SU-DHL-6 (cell line): ENCODE measurements around the gene ABCB9.

Experiments
- H2AFZ ChIP-seq: fragments of 200-600 bp; sonication (generic); 2 replicates; pipeline ENCODE4 v1.6.1; 2014; ENCODE audit warnings: low read depth, mild to moderate bottlenecking, moderate library complexity, mixed read lengths, antibody characterized with exemption, low read length; ENCODE audit not compliant: severe bottlenecking
- H3F3A ChIP-seq: fragments of 200-600 bp; shearing (Covaris generic); 2 replicates; pipeline ENCODE4 v1.6.0; 2016; ENCODE audit warnings: antibody characterized with exemption, mild to moderate bottlenecking; ENCODE audit not compliant: insufficient read depth
- H3K27ac ChIP-seq: fragments of 200-600 bp; sonication (generic); 2 replicates; pipeline ENCODE4 v1.5.1; 2016; ENCODE audit warnings: low read depth, mild to moderate bottlenecking, low read length, moderate library complexity, mixed read lengths
- H3K27me3 ChIP-seq: fragments of 200-600 bp; sonication (generic), shearing (Covaris generic); 2 replicates; pipeline ENCODE4 v1.6.0; 2014; ENCODE audit warnings: mild to moderate bottlenecking, low read length
- H3K36me3 ChIP-seq: fragments of 200-600 bp; sonication (generic); 2 replicates; pipeline ENCODE4 v1.6.1; 2014; ENCODE audit warnings: mild to moderate bottlenecking, low read length, mixed read lengths
- H3K4me2 ChIP-seq: fragments of 300-600, 200-600 bp; shearing (Covaris generic), sonication (generic); 2 replicates; pipeline ENCODE4 v1.6.0; 2014; ENCODE audit warnings: low read length, low read depth, mild to moderate bottlenecking; ENCODE audit not compliant: poor library complexity, severe bottlenecking
- H3K4me3 ChIP-seq: fragments of 200-600 bp; sonication (generic); 2 replicates; pipeline ENCODE4 v1.5.1; 2014; ENCODE audit warnings: antibody characterized with exemption, low read length, mild to moderate bottlenecking, mixed read lengths; ENCODE audit not compliant: insufficient read depth, poor library complexity, severe bottlenecking
- H3K79me2 ChIP-seq: fragments of 200-600 bp; sonication (generic); 2 replicates; pipeline ENCODE4 v1.6.1; 2014; ENCODE audit warnings: mild to moderate bottlenecking, low read length, moderate library complexity; ENCODE audit not compliant: insufficient read depth
- H3K9ac ChIP-seq: fragments of 200-600 bp; sonication (generic); 2 replicates; pipeline ENCODE4 v1.7.0; 2014; ENCODE audit warnings: mild to moderate bottlenecking, low read length
- H3K9me2 ChIP-seq: fragments of 200-600 bp; sonication (generic); replicated peaks from 2 replicates; pipeline ENCODE4 v1.6.1; 2014; ENCODE audit warnings: low read length; ENCODE audit not compliant: insufficient read depth
- H3K9me3 ChIP-seq: fragments of 200-600 bp; sonication (generic); 2 replicates; pipeline ENCODE4 v1.6.1; 2014; ENCODE audit warnings: low read length, mixed read lengths; ENCODE audit not compliant: insufficient read depth
- H4K20me1 ChIP-seq: fragments of 200-600 bp; sonication (generic); 2 replicates; pipeline ENCODE4 v1.6.1; 2014; ENCODE audit warnings: low read depth, mild to moderate bottlenecking, antibody characterized with exemption, low read length, moderate library complexity, mixed read lengths
- CTCF ChIP-seq: fragments of 200-600 bp; sonication (generic); IDR thresholded peaks from one replicate; pipeline ENCODE4 v1.5.1; 2017; ENCODE audit warnings: antibody characterized with exemption, mild to moderate bottlenecking, low read length, moderate library complexity; ENCODE audit not compliant: insufficient read depth, poor library complexity, severe bottlenecking
- EZH2phosphoT487 ChIP-seq: fragments of 200-600 bp; sonication (generic), shearing (Covaris generic); conservative IDR thresholded peaks from 2 replicates; pipeline ENCODE4 v1.6.1; 2018; ENCODE audit warnings: mild to moderate bottlenecking, antibody characterized with exemption, low read length, moderate library complexity, mixed read lengths

Gene ABCB9

GRCh38 chr12:122889761-122890520, 76.3 kb downstream of the ABCB9 start:
- no peak overlapping the region for H3K27ac ChIP-seq
- no peak overlapping the region for H2AFZ ChIP-seq
- no peaks in the 10 kb centered on the region for H3K27me3 ChIP-seq
- no peak overlapping the region for H3K9ac ChIP-seq
- no peaks in the 10 kb centered on the region for H3K36me3 ChIP-seq
- TF ChIP-seq EZH2phosphoT487 (no peak), CTCF (no peak)
- H3K9me3 ChIP-seq, result no peaks in the 10 kb centered on the region
- no peaks in the 10 kb centered on the region for H4K20me1 ChIP-seq
- no peaks in the 10 kb centered on the region for H3K9me2 ChIP-seq
- no peak overlapping the region for H3K4me2 ChIP-seq
- no peaks in the 10 kb centered on the region for H3F3A ChIP-seq
- no peak overlapping the region for H3K4me3 ChIP-seq
- H3K79me2 ChIP-seq, result no peaks in the 10 kb centered on the region

- no peaks in the 10 kb centered on the region for H3K79me2 ChIP-seq
Measured at GRCh38 chr12:122888232-122888752, 78.0 kb downstream of the ABCB9 start.

GRCh38 chr12:122887819-122888212, 78.4 kb downstream of the ABCB9 start:
- H3K9me2 ChIP-seq, result no peaks in the 10 kb centered on the region
- H3K27ac ChIP-seq, result no peak overlapping the region
- no peak overlapping the region for H3K4me2 ChIP-seq
- H3K27me3 ChIP-seq, result no peaks in the 10 kb centered on the region
- no peaks in the 10 kb centered on the region for H4K20me1 ChIP-seq
- no peak overlapping the region for H2AFZ ChIP-seq
- TF ChIP-seq CTCF (no peak), EZH2phosphoT487 (no peak)
- no peaks in the 10 kb centered on the region for H3K79me2 ChIP-seq
- H3K36me3 ChIP-seq, result no peaks in the 10 kb centered on the region
- H3K4me3 ChIP-seq, result no peak overlapping the region
- H3K9ac ChIP-seq, result no peak overlapping the region
- H3K9me3 ChIP-seq, result no peaks in the 10 kb centered on the region
- H3F3A ChIP-seq, result no peaks in the 10 kb centered on the region

More at GRCh38 chr12:122888232-122888752, 78.0 kb downstream of the ABCB9 start:
- no peaks in the 10 kb centered on the region for H3K27me3 ChIP-seq
- no peak overlapping the region for H3K27ac ChIP-seq
- H4K20me1 ChIP-seq, result no peaks in the 10 kb centered on the region
- H3K4me2 ChIP-seq, result no peak overlapping the region
- H3F3A ChIP-seq, result no peaks in the 10 kb centered on the region
- H3K4me3 ChIP-seq, result no peak overlapping the region
- H3K9me2 ChIP-seq, result no peaks in the 10 kb centered on the region
- TF ChIP-seq CTCF (no peak), EZH2phosphoT487 (no peak)
- H3K9me3 ChIP-seq, result no peaks in the 10 kb centered on the region
- no peak overlapping the region for H2AFZ ChIP-seq
- no peaks in the 10 kb centered on the region for H3K36me3 ChIP-seq
- no peak overlapping the region for H3K9ac ChIP-seq
